B cell (primary cell): ENCODE results near the gene PLCB1. TPM values are rescaled to one million over a fixed set of nuclear protein-coding genes. Genes with fewer than 3 reads are reported as not detected.

Source experiments
- ATAC-seq: fragments of 200-7000 bp; cut with Tn5 transposase; one replicate; pipeline ENCODE4 v1.10.0; 2021; ENCODE audit warnings: low read depth, mild to moderate bottlenecking, moderate number of reproducible peaks, moderate library complexity
- CTCF ChIA-PET: fragments of 350-600 bp; sonication (Branson Sonifier 250); formaldehyde crosslinking; loops from one replicate; lab custom pipeline; 2021; ENCODE audit warnings: antibody characterized with exemption, inconsistent platforms; lab: Charles Lee
- POLR2A ChIA-PET: fragments of 350-600 bp; sonication (Branson Sonifier 250); formaldehyde crosslinking; loops from one replicate; lab custom pipeline; 2021; ENCODE audit warnings: antibody characterized with exemption; lab: Charles Lee
- DNase-seq: peaks from one replicate; pipeline ENCODE4 v3.0.0; 2013
- H2AFZ ChIP-seq: 2 replicates; pipeline ENCODE4 v1.6.1; 2012; ENCODE audit warnings: mild to moderate bottlenecking, low read depth, low read length; ENCODE audit not compliant: insufficient read depth, poor library complexity, severe bottlenecking
- H3K27ac ChIP-seq, 2 donors: 1 replicate in 1 of 2; 2 replicates in 1 of 2; pipeline ENCODE4 v1.5.1; 2012 to 2013; ENCODE audit warnings: low read length in 2 of 2, mild to moderate bottlenecking in 2 of 2, moderate library complexity in 1 of 2
- H3K27me3 ChIP-seq, 4 experiments: fragments of 200-600 bp in 1 of 4; sonication (generic) in 1 of 4; replicated peaks in 1 of 4; 1 replicate in 2 of 4; 2 replicates in 2 of 4; pipeline versions ENCODE4 v1.6.1 to v1.7.0; 2013 to 2016; ENCODE audit warnings: low read length in 3 of 4, mild to moderate bottlenecking in 2 of 4, mixed read lengths in 1 of 4, moderate library complexity in 1 of 4; ENCODE audit not compliant: insufficient read depth in 4 of 4, control insufficient read depth in 3 of 4; ENCODE audit errors: control extremely low read depth in 1 of 4
- H3K36me3 ChIP-seq, 2 experiments: replicated peaks in 1 of 2; 1 replicate in 1 of 2; 2 replicates in 1 of 2; pipeline versions ENCODE4 v1.6.1 to v1.7.1; 2013; ENCODE audit warnings: low read length in 1 of 2; ENCODE audit not compliant: insufficient read depth in 2 of 2, control insufficient read depth in 1 of 2; ENCODE audit errors: control extremely low read depth in 1 of 2, extremely low read depth in 1 of 2
- H3K4me1 ChIP-seq, 2 donors: fragments of 200-600 bp in 1 of 2; sonication (generic) in 1 of 2; 1 replicate in 1 of 2; 2 replicates in 1 of 2; pipeline versions ENCODE4 v1.5.1 to v1.6.1; 2013 to 2017; ENCODE audit warnings: low read length in 2 of 2; ENCODE audit not compliant: control insufficient read depth in 2 of 2, insufficient read depth in 2 of 2
- H3K4me2 ChIP-seq: replicated peaks from 2 replicates; pipeline ENCODE3; 2012; ENCODE audit warnings: mild to moderate bottlenecking, low read depth, low read length; ENCODE audit not compliant: poor library complexity, severe bottlenecking
- H3K4me3 ChIP-seq, 5 experiments: fragments of 200-600 bp in 1 of 5; sonication (generic) in 1 of 5; 1 replicate in 3 of 5; 2 replicates in 2 of 5; pipeline versions ENCODE4 v1.5.1 to v1.7.0; 2011 to 2016; ENCODE audit warnings: low read length in 4 of 5, mild to moderate bottlenecking in 4 of 5, low read depth in 2 of 5, control low read depth in 1 of 5, moderate library complexity in 1 of 5; ENCODE audit not compliant: insufficient read depth in 1 of 5; ENCODE audit errors: control extremely low read depth in 1 of 5, extremely low read depth in 1 of 5
- H3K79me2 ChIP-seq: fragments of 200-600 bp; sonication (generic); one replicate; pipeline ENCODE4 v1.6.0; 2016; ENCODE audit warnings: low read length; ENCODE audit not compliant: control insufficient read depth, insufficient read depth
- H3K9ac ChIP-seq: fragments of 200-600 bp; sonication (generic); 2 replicates; pipeline ENCODE4 v1.6.1; 2017; ENCODE audit warnings: mild to moderate bottlenecking, low read length, moderate library complexity
- H3K9me3 ChIP-seq, 3 donors: one replicate each; pipeline versions ENCODE4 v1.6.1 to v1.7.1; 2013; ENCODE audit warnings: low read length in 2 of 3; ENCODE audit not compliant: control insufficient read depth in 2 of 3, insufficient read depth in 1 of 3; ENCODE audit errors: control extremely low read depth in 1 of 3
- H4K20me1 ChIP-seq: 2 replicates; pipeline ENCODE4 v1.6.0; 2012; ENCODE audit warnings: mild to moderate bottlenecking, low read length; ENCODE audit not compliant: insufficient read depth, control insufficient read depth, poor library complexity, severe bottlenecking
- H3K27ac Mint-ChIP-seq: one replicate; pipeline ENCODE4 v1.8.0; 2021; ENCODE audit warnings: mixed read lengths
- H3K27me3 Mint-ChIP-seq: one replicate; pipeline ENCODE4 v1.8.0; 2021; ENCODE audit warnings: mixed read lengths
- H3K4me1 Mint-ChIP-seq: one replicate; pipeline ENCODE4 v1.8.0; 2021; ENCODE audit warnings: mixed read lengths
- H3K4me3 Mint-ChIP-seq: one replicate; pipeline ENCODE4 v1.8.0; 2021; ENCODE audit warnings: mixed read lengths
- H3K9me3 Mint-ChIP-seq: one replicate; pipeline ENCODE4 v1.8.0; 2022; ENCODE audit warnings: mixed read lengths; ENCODE audit not compliant: insufficient read depth
- CTCF ChIP-seq: fragments of 200-600 bp; IDR thresholded peaks from one replicate; pipeline ENCODE4 v1.8.0; 2022; ENCODE audit warnings: antibody characterized with exemption, mild to moderate bottlenecking
- EZH2 ChIP-seq: IDR thresholded peaks from 2 replicates; pipeline ENCODE4 v1.6.1; 2012; ENCODE audit warnings: borderline replicate concordance, low read depth, mild to moderate bottlenecking, moderate library complexity, low read length; ENCODE audit not compliant: insufficient read depth, poor library complexity, severe bottlenecking
- WGBS: methylation state at CpG from one replicate; pipeline ENCODE4 v1.1.5; 2013; ENCODE audit warnings: missing lambda C conversion rate; ENCODE audit not compliant: insufficient coverage; 5-methylcytosine and 5-hydroxymethylcytosine counted together
- intact Hi-C: fragments of 100-400 bp; cut with micrococcal nuclease; formaldehyde crosslinking; loops from one replicate; pipeline ENCODE4 v1.10.0; 2022
- polyA plus RNA-seq: library from polyadenylated mRNA; depleted of rRNA; stranded (reverse); fragments of >200 nt; gene quantifications from 2 replicates; pipeline ENCODE4 v1.2.3, GENCODE V29; 2012
- total RNA-seq, 2 donors: library from RNA; stranded (reverse); fragments of 120-200 nt in 1 of 2; gene quantifications; 1 replicate in 1 of 2; 2 replicates in 1 of 2; pipeline versions ENCODE4 v1.2.3 to v1.2.4, GENCODE V29; 2013 to 2022

PLCB1 gene
- total and polyA plus RNA-seq, 2 donors (not counting 1 experiment from before 2014, with no cell fraction given), result 0.18 to 0.47 TPM

- Mint-ChIP-seq H3K4me3 (no peak overlapping the region), H3K27ac (no peak overlapping the region), H3K4me1 (no peaks in the 10 kb centered on the region), H3K27me3 (no peaks in the 10 kb centered on the region), H3K9me3 (no peaks in the 10 kb centered on the region)
- Histone ChIP-seq H3K79me2 (no peaks in the 10 kb centered on the region), H3K4me1 (no peaks in the 10 kb centered on the region), H3K27ac (no peak overlapping the region), H4K20me1 (no peaks in the 10 kb centered on the region), H3K36me3 (no peaks in the 10 kb centered on the region), H2AFZ (no peak overlapping the region), H3K27me3 (no peaks in the 10 kb centered on the region), H3K4me2 (no peak overlapping the region), H3K9ac (no peak overlapping the region), H3K9me3 (no peaks in the 10 kb centered on the region), H3K4me3 (no peak overlapping the region)
- ChIA-PET CTCF (no interaction called here), POLR2A (no interaction called here)
- TF ChIP-seq EZH2 (no peak), CTCF (no peak)
- no peak for DNase-seq
- ATAC-seq, result no peak
- intact Hi-C loops, result no loop called here
Measured at GRCh38 chr20:8798505-8798904, 666.4 kb downstream of the PLCB1 start.

- no peak for DNase-seq
- Histone ChIP-seq H3K36me3 (no peaks in the 10 kb centered on the region), H3K79me2 (no peaks in the 10 kb centered on the region), H3K4me2 (no peak overlapping the region), H3K27me3 (no peaks in the 10 kb centered on the region), H3K4me1 (no peaks in the 10 kb centered on the region), H2AFZ (no peak overlapping the region), H3K4me3 (no peak overlapping the region), H3K9ac (no peak overlapping the region), H3K27ac (no peak overlapping the region), H3K9me3 (no peaks in the 10 kb centered on the region), H4K20me1 (no peaks in the 10 kb centered on the region)
- ATAC-seq, result no peak
- H3K4me1 Mint-ChIP-seq, result no peaks in the 10 kb centered on the region
- no peaks in the 10 kb centered on the region for H3K9me3 Mint-ChIP-seq
- WGBS, result no CpG with 5 or more reads among the region's 1 CpG
- no peak overlapping the region for H3K4me3 Mint-ChIP-seq
- intact Hi-C loops, result no loop called here
- H3K27ac Mint-ChIP-seq, result no peak overlapping the region
- POLR2A ChIA-PET, result no interaction called here
- CTCF ChIA-PET, result no interaction called here
- H3K27me3 Mint-ChIP-seq, result no peaks in the 10 kb centered on the region
- TF ChIP-seq EZH2 (no peak), CTCF (no peak)
Measured at GRCh38 chr20:8800089-8800488, 668.0 kb downstream of the PLCB1 start.
